DMS79 treated with DMSO at 0.1 percent for 48 hours (cell line): ENCODE results near the gene MICAL1.

ENCODE experiments used
- DNase-seq: peaks from one replicate; lab custom pipeline; 2025; lab: John Stamatoyannopoulos, UW

Gene MICAL1, protein sequence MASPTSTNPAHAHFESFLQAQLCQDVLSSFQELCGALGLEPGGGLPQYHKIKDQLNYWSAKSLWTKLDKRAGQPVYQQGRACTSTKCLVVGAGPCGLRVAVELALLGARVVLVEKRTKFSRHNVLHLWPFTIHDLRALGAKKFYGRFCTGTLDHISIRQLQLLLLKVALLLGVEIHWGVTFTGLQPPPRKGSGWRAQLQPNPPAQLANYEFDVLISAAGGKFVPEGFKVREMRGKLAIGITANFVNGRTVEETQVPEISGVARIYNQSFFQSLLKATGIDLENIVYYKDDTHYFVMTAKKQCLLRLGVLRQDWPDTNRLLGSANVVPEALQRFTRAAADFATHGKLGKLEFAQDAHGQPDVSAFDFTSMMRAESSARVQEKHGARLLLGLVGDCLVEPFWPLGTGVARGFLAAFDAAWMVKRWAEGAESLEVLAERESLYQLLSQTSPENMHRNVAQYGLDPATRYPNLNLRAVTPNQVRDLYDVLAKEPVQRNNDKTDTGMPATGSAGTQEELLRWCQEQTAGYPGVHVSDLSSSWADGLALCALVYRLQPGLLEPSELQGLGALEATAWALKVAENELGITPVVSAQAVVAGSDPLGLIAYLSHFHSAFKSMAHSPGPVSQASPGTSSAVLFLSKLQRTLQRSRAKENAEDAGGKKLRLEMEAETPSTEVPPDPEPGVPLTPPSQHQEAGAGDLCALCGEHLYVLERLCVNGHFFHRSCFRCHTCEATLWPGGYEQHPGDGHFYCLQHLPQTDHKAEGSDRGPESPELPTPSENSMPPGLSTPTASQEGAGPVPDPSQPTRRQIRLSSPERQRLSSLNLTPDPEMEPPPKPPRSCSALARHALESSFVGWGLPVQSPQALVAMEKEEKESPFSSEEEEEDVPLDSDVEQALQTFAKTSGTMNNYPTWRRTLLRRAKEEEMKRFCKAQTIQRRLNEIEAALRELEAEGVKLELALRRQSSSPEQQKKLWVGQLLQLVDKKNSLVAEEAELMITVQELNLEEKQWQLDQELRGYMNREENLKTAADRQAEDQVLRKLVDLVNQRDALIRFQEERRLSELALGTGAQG

DNA sequence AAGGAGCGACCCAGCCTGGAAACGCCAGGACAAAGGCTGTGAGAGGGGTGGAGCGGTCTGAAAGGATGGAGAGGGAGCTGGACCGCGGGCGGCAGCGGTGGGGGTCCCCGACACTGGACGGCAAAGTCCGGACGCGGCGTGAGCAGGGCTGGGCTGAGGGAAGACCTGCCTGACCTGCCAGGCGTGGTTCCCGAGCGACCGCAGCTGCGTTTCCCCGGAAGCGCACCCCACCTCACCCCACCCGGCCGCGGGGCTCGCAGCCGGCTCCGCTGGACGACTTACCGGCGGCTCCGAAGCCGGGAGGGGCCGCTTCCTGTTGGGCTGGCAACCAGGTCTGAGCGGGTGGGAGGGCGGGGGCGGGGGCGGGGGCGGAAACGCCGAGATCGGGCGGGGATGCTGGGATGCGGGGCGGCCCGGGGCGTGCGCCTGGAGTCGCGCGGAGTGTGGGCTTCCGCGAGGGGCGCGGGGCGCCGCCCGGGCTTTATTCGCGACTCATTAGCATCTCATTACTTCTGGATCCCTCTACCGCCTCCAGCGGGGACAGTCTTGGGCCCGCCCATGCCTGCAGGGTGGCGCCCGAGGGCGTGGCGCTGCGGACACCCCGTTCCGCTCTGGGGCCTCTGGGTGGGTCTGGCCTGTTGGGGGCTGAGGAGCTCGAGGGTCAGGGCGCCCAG, at the start of gene MICAL1:
Gene MICAL1 (minus strand): TSS at position 336 of the 674 bp plus-strand sequence. CDS start 1,576 bp downstream, outside the sequence.
- peak; percentile 59 for DNase-seq

GRCh38 chr6:109503327-109504224, 48.0 kb upstream of the MICAL1 start:
- DNase-seq = no peak

DNA sequence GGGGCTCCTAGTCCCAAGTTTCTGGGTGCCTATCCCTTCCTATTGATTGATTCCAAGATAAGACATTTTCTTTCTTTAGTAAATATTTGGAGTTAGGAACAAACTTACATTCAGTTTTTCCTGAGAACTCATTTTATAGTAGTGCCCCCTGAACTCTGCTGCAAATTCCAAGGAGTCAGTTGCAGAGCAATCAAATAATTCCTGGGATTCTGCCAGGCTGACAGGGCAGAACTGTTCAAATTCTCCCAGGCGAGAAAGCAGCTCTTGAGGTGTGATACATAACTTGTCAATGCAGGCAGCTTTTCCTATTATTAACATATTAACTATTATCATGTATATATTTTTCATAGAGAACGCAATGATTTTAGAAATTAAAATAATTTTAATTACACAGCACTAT, 43.4 kb upstream of the MICAL1 start:
- DNase-seq = no peak

DNA sequence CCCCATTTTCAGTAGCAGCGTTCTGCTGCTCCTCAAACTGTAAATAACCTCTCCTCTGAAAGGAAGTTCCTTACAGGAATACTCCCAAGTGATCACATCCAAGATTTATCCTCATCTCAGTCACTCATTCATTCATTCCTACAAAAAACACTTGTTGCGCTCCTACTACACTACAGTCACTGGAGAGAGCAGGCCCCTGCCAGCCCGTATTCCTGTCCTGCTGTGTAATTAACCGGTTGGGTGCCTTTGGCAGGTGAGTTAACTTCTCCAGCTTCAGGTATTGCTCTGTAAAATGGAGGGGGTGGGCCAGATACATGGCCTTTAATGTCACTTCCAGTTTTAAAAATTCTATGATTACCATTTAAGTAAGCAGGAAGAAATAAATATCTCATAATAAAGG, 42.5 kb upstream of the MICAL1 start:
- no peak for DNase-seq

DNA sequence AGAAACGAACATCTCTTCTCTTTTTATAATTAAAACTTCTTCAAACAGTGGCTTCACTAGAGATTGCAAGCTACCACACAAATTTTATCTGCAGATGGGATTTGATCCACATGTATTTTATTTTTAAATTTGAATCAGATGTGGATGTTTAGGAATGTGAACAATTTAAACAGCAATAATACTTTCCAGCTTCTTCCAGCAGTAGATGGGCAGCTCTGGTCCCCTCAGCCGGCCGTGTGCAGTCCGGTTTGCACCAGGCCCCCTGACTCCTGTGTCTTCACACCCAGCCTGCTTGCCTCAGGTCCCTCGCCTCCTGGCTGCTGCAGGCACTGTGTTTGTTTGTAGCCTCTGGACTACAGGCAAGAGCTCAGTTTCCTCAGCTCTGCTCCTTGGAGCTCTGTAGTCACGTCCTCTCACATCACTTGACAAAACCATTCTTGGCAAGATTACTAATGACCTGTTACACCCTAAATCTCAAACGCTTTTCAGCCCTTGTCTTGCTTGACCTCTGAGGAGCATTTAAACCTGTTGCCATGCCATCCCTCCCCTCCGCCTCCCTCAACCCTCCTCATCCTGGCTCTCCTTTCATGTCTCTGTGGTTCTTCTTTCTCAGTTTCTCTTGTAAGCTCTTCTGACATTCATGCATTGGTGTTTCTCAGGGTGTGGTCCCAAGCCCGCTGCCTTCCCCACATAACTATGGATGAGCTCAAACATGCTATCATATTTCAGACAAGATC, 40.6 kb upstream of the MICAL1 start:
- no peak for DNase-seq

DNA sequence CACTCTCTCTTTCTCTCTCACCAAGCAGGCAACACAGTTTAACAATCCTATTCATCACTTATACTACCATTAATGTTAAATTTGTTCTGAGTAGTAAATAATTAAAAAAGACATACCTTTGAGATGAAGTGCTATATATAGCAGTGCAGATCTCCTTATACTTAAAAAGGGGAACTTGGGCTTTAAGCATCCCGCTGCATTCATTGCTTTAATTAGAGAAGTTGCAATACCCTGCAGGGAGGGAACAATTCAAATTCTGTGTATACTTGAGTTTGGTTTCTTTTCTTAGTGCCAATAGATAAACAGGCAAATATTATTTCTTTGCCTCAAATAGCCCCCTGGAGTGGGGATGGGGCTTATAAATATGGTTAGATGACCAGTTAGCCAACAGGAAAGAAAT, 38.3 kb upstream of the MICAL1 start:
- DNase-seq = no peak

GRCh38 chr6:109491207-109491938, 35.8 kb upstream of the MICAL1 start:
- DNase-seq = peak; percentile 82

- no peak for DNase-seq
Measured at GRCh38 chr6:109490713-109491112, 35.1 kb upstream of the MICAL1 start.

DNA sequence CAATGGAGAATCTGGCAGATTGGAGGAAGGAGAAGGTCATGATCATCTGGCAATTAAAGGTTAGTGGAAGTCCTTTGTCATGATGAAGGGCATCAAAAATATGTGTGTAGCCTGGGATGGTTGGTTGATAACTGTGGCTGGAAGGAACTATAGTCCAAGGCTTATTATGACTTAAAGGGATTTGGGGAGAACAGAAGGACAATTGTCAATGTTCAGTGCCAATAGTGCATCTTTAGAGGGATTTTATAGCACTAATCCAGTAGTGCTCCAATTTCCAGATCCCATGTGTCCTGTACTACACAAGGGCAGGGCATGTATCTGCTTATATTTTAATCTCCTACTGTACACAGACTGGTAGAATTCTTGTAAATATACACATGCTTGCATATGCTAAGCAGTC, 32.4 kb upstream of the MICAL1 start:
- no peak for DNase-seq

DNA sequence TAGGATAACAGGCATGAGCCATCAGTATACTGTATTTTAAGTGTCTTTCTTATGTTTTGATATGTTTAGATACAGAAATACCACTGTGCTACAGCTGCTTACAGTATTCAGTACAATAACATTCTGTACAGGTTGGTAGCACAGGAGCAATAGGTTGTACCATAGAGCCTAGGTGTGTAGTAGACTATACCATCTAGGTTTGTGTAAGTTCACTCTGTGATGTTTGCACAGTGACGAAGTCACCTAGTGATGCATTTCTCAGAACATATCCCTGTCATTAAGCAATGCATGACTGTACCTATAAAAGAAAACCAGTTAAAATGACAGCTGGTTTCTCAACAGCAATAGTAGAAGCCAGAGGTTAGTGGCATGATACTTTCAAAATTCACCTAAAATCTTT, 30.5 kb upstream of the MICAL1 start:
- no peak for DNase-seq

DNA sequence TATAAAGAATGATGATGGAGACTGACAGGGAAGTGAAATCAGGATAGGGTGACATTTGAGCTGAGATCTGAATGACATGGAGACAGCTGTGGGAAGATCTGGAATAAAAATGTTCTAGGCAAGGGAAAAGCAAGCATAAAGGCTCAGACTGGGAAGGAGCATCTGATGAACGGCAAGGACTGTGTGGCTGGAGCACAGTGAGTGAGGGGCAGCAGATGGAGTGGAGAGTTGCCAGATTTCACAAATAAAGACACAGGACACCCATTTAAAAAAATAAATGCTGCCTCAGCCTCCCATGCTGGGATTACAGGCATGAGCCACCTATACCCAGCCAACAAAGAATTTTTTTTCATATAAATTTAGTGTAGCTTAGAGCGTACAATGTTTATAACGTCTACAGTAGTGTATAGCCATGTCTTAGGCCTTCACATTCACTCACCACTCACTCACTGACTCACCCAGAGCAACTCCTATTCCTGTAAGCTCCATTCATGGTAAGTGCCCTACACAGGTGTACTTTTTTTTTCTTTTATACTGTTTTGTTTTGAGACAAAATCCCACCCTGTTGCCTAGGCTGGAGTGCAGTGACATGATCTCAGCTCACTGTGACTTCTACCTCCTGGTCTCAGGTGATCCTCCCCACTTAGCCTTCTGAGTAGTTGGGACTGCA, 29.8 kb upstream of the MICAL1 start:
- DNase-seq = no peak

DNA sequence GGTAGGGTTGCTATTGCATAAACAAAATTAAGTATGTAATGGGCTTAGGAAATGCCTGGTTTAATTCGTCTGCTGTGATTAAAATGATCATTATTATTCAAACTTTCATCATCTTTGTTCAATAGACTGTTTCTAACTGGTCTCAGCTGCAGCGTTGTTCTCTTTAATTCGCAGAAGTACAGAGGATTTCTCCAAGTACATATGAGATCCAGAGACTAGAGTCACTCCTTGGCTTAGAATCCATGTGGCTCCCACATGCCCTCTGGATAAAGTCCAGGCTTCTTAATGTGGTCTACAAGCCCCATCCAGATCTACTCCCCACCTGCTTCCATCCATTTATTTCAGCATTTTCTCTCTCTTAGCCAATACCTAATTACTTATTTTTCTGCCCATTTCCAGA, 28.6 kb upstream of the MICAL1 start:
- no peak for DNase-seq

GRCh38 chr6:109483735-109484057, 28.1 kb upstream of the MICAL1 start:
- no peak for DNase-seq

DNA sequence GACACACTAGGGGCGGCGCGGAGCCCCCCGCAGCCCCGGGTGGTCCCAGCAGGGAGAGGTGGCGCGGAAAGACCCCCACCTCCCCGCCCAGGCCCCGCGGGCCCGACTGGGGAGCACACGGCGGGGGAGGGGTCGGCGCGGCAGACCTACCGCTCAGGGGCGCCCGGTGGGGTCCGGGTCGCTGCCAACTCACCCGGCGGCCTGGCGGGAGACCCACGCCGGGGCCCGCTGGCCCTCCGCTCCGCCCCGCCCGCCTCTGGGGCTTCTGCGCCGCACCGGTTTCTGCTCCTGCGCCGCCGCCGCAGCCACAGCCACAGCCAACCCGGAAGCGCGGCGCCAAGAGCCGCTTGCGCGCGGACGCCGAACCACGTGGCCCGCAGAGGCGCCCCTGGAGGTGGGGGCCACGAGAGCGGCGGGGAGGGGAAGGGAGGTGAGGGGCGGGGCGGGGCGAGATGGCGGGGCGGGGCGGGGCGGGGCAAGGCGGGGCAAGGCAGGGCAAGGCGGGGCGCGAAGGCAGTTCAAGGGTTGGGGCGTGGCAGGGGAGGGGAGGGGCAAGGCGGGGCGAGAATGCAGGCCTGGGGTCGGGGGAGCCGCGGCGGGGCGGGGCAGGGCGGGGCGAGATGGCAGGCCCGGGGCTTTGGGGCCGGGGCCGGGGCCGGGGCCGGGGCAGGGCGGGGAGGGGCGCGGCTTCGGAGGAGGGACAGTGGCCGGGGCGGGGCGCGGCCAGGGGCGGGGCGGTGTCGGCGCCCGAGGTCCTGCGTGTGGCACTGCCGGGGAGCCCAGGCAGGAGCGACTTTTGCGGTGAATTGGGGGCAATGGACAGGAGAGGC, 27.5 kb upstream of the MICAL1 start, which contains the start of gene ZBTB24:
Gene ZBTB24 (minus strand): TSS at position 315 of the 830 bp plus-strand sequence. CDS start 1,193 bp downstream, outside the sequence.
- DNase-seq = peak; percentile 81

GRCh38 chr6:109480993-109481480, 25.5 kb upstream of the MICAL1 start:
- DNase-seq = no peak

DNA sequence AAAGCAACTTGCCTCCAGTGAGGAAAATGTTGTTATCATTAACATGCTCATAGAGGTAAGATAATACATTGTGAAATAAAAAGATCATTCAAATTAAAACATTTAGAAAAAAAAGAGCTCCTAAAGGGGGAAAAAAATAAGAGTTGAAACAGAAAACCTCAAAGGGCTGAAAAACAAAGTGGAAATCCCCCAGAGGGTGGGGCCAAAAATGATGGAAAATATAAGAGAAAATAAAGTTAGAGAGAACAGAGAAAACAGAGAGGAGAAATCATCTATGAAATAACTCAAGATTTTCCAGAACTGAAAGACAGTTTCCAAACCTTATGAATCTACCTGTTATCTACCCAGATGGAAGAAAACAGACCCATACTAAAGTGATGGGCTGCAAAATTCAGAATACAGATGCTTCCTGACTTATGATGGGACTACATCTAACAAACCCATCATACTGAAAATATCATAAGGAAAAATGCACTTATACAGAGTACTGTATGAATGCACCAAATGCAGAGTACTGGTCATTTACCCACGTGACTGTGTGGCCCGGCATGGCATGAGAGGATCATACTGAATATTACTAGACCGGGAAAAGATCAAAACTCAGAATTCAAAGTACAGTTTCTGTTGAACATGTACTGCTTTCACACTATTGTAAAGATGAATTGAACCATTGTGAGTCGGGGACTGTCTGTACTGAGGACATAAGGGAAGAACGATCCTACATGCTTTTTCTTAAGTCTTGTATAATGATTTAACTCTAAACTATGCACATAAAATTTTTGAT, 23.5 kb upstream of the MICAL1 start:
- no peak for DNase-seq

GRCh38 chr6:109478222-109478805, 22.7 kb upstream of the MICAL1 start:
- DNase-seq = no peak
